Measurements from ENCODE around the gene MAFG.

- TF ChIP-seq, protein P1, sequence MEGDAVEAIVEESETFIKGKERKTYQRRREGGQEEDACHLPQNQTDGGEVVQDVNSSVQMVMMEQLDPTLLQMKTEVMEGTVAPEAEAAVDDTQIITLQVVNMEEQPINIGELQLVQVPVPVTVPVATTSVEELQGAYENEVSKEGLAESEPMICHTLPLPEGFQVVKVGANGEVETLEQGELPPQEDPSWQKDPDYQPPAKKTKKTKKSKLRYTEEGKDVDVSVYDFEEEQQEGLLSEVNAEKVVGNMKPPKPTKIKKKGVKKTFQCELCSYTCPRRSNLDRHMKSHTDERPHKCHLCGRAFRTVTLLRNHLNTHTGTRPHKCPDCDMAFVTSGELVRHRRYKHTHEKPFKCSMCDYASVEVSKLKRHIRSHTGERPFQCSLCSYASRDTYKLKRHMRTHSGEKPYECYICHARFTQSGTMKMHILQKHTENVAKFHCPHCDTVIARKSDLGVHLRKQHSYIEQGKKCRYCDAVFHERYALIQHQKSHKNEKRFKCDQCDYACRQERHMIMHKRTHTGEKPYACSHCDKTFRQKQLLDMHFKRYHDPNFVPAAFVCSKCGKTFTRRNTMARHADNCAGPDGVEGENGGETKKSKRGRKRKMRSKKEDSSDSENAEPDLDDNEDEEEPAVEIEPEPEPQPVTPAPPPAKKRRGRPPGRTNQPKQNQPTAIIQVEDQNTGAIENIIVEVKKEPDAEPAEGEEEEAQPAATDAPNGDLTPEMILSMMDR (IDR thresholded peaks at IDR 0.05), result no peak
- TF ChIP-seq POLR2A (IDR thresholded peaks at IDR 0.05), result no peak
- TF ChIP-seq EP300 (IDR thresholded peaks at IDR 0.05), result no peak
- TF ChIP-seq POLR2AphosphoS5 (IDR thresholded peaks at IDR 0.05), result no peak
Observed at GRCh38 chr17:81960130-81960958, 32.8 kb upstream of the MAFG start.

Data from sigmoid colon (tissue), 4 donors.